HG03135 (cell line): ENCODE results near the gene CD2.
A peak's percentile ranks its signal among the peaks of the same experiment; 100 is the strongest.

ENCODE experiments used
- ATAC-seq: cut with Tn5 transposase; IDR thresholded peaks from one replicate; pipeline ENCODE4 v1.9.1; 2021; ENCODE audit warnings: mild to moderate bottlenecking, moderate library complexity; ENCODE audit not compliant: unreplicated experiment

The CD2 gene

GRCh38 chr1:116775116-116775752, 21.0 kb downstream of the CD2 start:
- no peak for ATAC-seq

GRCh38 chr1:116777831-116778830, 23.9 kb downstream of the CD2 start:
- ATAC-seq, result no peak

- ATAC-seq, result no peak
Observed at GRCh38 chr1:116781034-116781433, 26.8 kb downstream of the CD2 start.

GRCh38 chr1:116785006-116785405, 30.8 kb downstream of the CD2 start:
- no peak for ATAC-seq

GRCh38 chr1:116786049-116786448, 31.8 kb downstream of the CD2 start:
- ATAC-seq, result no peak

- no peak for ATAC-seq
Observed at GRCh38 chr1:116791727-116792126, 37.5 kb downstream of the CD2 start.

GRCh38 chr1:116793357-116793935, 39.2 kb downstream of the CD2 start:
- ATAC-seq, result no peak

- no peak for ATAC-seq
Observed at GRCh38 chr1:116794371-116794770, 40.1 kb downstream of the CD2 start.

- ATAC-seq, result peak; percentile 90
Observed at GRCh38 chr1:116794804-116795481, 40.7 kb downstream of the CD2 start.

GRCh38 chr1:116795482-116795829, 41.2 kb downstream of the CD2 start:
- ATAC-seq, result no peak

- ATAC-seq, result no peak
Observed at GRCh38 chr1:116804736-116805135, 50.5 kb downstream of the CD2 start.

GRCh38 chr1:116805398-116805797, 51.2 kb downstream of the CD2 start:
- ATAC-seq, result no peak

GRCh38 chr1:116806245-116806644, 52.0 kb downstream of the CD2 start:
- no peak for ATAC-seq

GRCh38 chr1:116806671-116807070, 52.4 kb downstream of the CD2 start:
- ATAC-seq, result no peak

GRCh38 chr1:116807394-116808199, 53.4 kb downstream of the CD2 start:
- ATAC-seq, result no peak

- ATAC-seq, result no peak
Observed at GRCh38 chr1:116808200-116808847, 54.1 kb downstream of the CD2 start.

- ATAC-seq, result no peak
Observed at GRCh38 chr1:116808848-116809508, 54.7 kb downstream of the CD2 start.

GRCh38 chr1:116811321-116811720, 57.1 kb downstream of the CD2 start:
- ATAC-seq, result no peak

GRCh38 chr1:116814926-116815723, 60.9 kb downstream of the CD2 start:
- ATAC-seq, result no peak
